ENCODE results near the gene SP6.

The SP6 gene

GRCh38 chr17:47860386-47860785 lies 9.4 kb upstream of the SP6 start:
- DNase-seq (ENCODE audit: low read depth, low spot score) = no peak
- no peak overlapping the region for H3K4me3 ChIP-seq (ENCODE audit: low read length)

- DNase-seq (ENCODE audit: low read depth, low spot score) = no peak
- H3K4me3 ChIP-seq (ENCODE audit: low read length) = no peak overlapping the region
Observed at GRCh38 chr17:47857551-47858455, 6.8 kb upstream of the SP6 start.

GRCh38 chr17:47856830-47857229 lies 5.9 kb upstream of the SP6 start:
- H3K4me3 ChIP-seq (ENCODE audit: low read length) = no peak overlapping the region
- DNase-seq (ENCODE audit: low read depth, low spot score) = no peak

GRCh38 chr17:47855737-47856136 lies 4.8 kb upstream of the SP6 start:
- H3K4me3 ChIP-seq (ENCODE audit: low read length) = no peak overlapping the region
- no peak for DNase-seq (ENCODE audit: low read depth, low spot score)

GRCh38 chr17:47853616-47854015 lies 2.7 kb upstream of the SP6 start:
- no peak overlapping the region for H3K4me3 ChIP-seq (ENCODE audit: low read length)
- DNase-seq (ENCODE audit: low read depth, low spot score) = no peak

- DNase-seq (ENCODE audit: low read depth, low spot score) = no peak
- H3K4me3 ChIP-seq (ENCODE audit: low read length) = no peak overlapping the region
Observed at GRCh38 chr17:47852113-47852949, 1.4 kb upstream of the SP6 start.

GRCh38 chr17:47851764-47852112 lies 775 bp upstream of the SP6 start:
- H3K4me3 ChIP-seq (ENCODE audit: low read length) = no peak overlapping the region

GRCh38 chr17:47850373-47850691 lies 631 bp downstream of the SP6 start:
- no peak overlapping the region for H3K4me3 ChIP-seq (ENCODE audit: low read length)
- DNase-seq (ENCODE audit: low read depth, low spot score) = no peak

More at GRCh38 chr17:47851764-47852112, 775 bp upstream of the SP6 start:
- no peak for DNase-seq (ENCODE audit: low read depth, low spot score)

- no peak for DNase-seq (ENCODE audit: low read depth, low spot score)
- no peak overlapping the region for H3K4me3 ChIP-seq (ENCODE audit: low read length)
Observed at GRCh38 chr17:47848198-47848513, 2.8 kb downstream of the SP6 start.

GRCh38 chr17:47847341-47848197 lies 3.4 kb downstream of the SP6 start:
- no peak overlapping the region for H3K4me3 ChIP-seq (ENCODE audit: low read length)
- DNase-seq (ENCODE audit: low read depth, low spot score) = no peak

GRCh38 chr17:47846716-47847340 lies 4.1 kb downstream of the SP6 start:
- DNase-seq (ENCODE audit: low read depth, low spot score) = no peak
- H3K4me3 ChIP-seq (ENCODE audit: low read length) = no peak overlapping the region

GRCh38 chr17:47845716-47846075 lies 5.3 kb downstream of the SP6 start:
- H3K4me3 ChIP-seq (ENCODE audit: low read length) = no peak overlapping the region
- DNase-seq (ENCODE audit: low read depth, low spot score) = no peak

- DNase-seq (ENCODE audit: low read depth, low spot score) = no peak
- H3K4me3 ChIP-seq (ENCODE audit: low read length) = no peak overlapping the region
Observed at GRCh38 chr17:47844814-47845715, 5.9 kb downstream of the SP6 start.

- no peak overlapping the region for H3K4me3 ChIP-seq (ENCODE audit: low read length)
- no peak for DNase-seq (ENCODE audit: low read depth, low spot score)
Observed at GRCh38 chr17:47844227-47844626, 6.7 kb downstream of the SP6 start.

GRCh38 chr17:47843391-47843730 lies 7.6 kb downstream of the SP6 start:
- DNase-seq (ENCODE audit: low read depth, low spot score) = no peak
- no peak overlapping the region for H3K4me3 ChIP-seq (ENCODE audit: low read length)

GRCh38 chr17:47841488-47842291 lies 9.3 kb downstream of the SP6 start:
- peak overlapping the region; percentile 81 for H3K4me3 ChIP-seq (ENCODE audit: low read length)
- no peak for DNase-seq (ENCODE audit: low read depth, low spot score)

- H3K4me3 ChIP-seq (ENCODE audit: low read length) = peak within 1 kb of the TSS; percentile 81
- peak; percentile 74 for DNase-seq (ENCODE audit: low read depth, low spot score)
Observed at GRCh38 chr17:47840742-47841487, 10.0 kb downstream of the SP6 start, which contains the start of gene SCRN2. TSS of gene SCRN2 (minus strand) at chr17:47841273. CDS start at chr17:47840843, 430 bp downstream.

Data from Jurkat, Clone E6-1 (cell line).